Esophagus squamous epithelium (tissue), 5 donors: ENCODE measurements around the gene RHEX. TPM values are rescaled to one million over a fixed set of nuclear protein-coding genes. Genes with fewer than 3 reads are reported as not detected.
"Not testable (repeated sequence)": the region's sequence is repeated elsewhere in the genome, so short reads cannot be mapped to it uniquely, and the experiment has no call there.

ENCODE experiments used
- DNase-seq: peaks from one replicate; lab custom pipeline; 2025; lab: John Stamatoyannopoulos, UW
- H3K27ac ChIP-seq, 4 donors: fragments of 200-600 bp; sonication (generic); one replicate each; pipeline ENCODE4 v1.5.1; 2016 to 2019; ENCODE audit warnings: mild to moderate bottlenecking in 1 of 4
- H3K27me3 ChIP-seq, 4 donors: fragments of 200-600 bp; sonication (generic); 1 replicate in 3 of 4; 2 replicates in 1 of 4; pipeline versions ENCODE4 v1.5.1 to v1.6.0; 2017 to 2021; ENCODE audit warnings: antibody characterized with exemption in 1 of 4
- H3K36me3 ChIP-seq, 3 donors: fragments of 200-600 bp; sonication (generic); one replicate each; pipeline ENCODE4 v1.5.1; 2016 to 2019
- H3K4me1 ChIP-seq, 3 donors: fragments of 200-600 bp; sonication (generic); one replicate each; pipeline ENCODE4 v1.5.1; 2017 to 2019
- H3K4me3 ChIP-seq, 4 donors: fragments of 200-600 bp; sonication (generic); 1 replicate in 3 of 4; 2 replicates in 1 of 4; pipeline ENCODE4 v1.5.1; 2016 to 2019; ENCODE audit warnings: mild to moderate bottlenecking in 2 of 4, moderate library complexity in 1 of 4
- H3K9me3 ChIP-seq, 3 donors: fragments of 200-600 bp; sonication (generic); one replicate each; pipeline ENCODE4 v1.5.1; 2016 to 2019
- POLR2A ChIP-seq, 4 donors: fragments of 450-650 bp; IDR thresholded peaks; one replicate each; pipeline ENCODE4 v1.6.1; 2017; ENCODE audit warnings: antibody characterized with exemption in 4 of 4, mild to moderate bottlenecking in 4 of 4, moderate library complexity in 3 of 4
- WGBS, 2 donors: methylation state at CpG; one replicate each; pipeline ENCODE4 v1.1.5; 2018; 5-methylcytosine and 5-hydroxymethylcytosine counted together
- intact Hi-C: fragments of 100-400 bp; cut with DNase I; formaldehyde crosslinking; loops from one replicate; pipeline ENCODE4 v1.15.0; 2022
- total RNA-seq, 4 donors: library from RNA; depleted of rRNA; stranded (reverse); fragments of >200 nt; gene quantifications; one replicate each; pipeline ENCODE4 v1.1.0, GENCODE V29; 2016
- TF ChIP-seq, protein P1 (sequence below), 6 experiments: fragments of 450-650 bp in 4 of 6; fragments of 200-600 bp in 2 of 6; sonication (generic) in 2 of 6; IDR thresholded peaks; one replicate each; pipeline ENCODE4 v1.5.1; 2016 to 2019; ENCODE audit warnings: antibody characterized with exemption in 6 of 6, mild to moderate bottlenecking in 4 of 6, moderate library complexity in 4 of 6
- donor health status: DM: yes; HTN: yes; CAD: no.

RHEX gene
- total RNA-seq, 4 donors from 2014 or later: 0.72 to 21.9 (median 4.5) TPM; not detected in 1

DNA sequence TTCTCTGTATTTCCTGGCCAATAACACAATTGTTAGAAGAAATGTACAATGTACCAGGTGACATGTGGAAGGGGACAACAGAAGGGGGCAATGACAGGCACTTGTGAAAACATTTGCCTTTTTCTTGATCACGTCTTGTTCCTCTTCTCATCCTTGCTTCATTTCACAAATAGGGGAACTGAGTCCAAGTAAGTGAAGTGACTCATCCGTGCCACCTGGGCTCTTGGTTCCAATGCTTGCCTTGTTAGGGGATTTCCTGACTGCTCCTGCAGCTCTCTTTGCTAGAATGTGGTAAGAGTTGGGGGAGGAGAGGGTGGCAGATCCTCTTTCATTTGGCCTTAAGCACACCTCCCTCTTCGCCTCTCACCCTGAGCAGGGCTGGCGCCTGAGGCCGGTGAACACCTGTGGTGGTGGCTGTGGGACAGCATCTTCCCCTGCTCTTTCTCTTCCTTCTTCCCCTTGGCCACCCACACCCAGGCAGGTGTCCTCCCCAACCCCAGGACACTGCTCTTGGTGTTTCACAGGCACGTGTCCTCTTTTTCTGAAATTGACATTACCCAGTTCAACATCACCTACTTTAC is 2.2 kb upstream of the RHEX start:
- WGBS, 2 donors: 40 to 41% methylated on average over 6 of the region's 6 CpGs
- H3K4me1 ChIP-seq: peaks cover 0 to 14% (median 10%) of the 10 kb centered on the region in 3 donors
- H3K4me3 ChIP-seq: no peak overlapping the region
- peak; percentile 19 for DNase-seq
- no peaks in the 10 kb centered on the region for H3K9me3 ChIP-seq
- no peak overlapping the region for H3K27ac ChIP-seq
- intact Hi-C loops: no loop called here
- TF ChIP-seq POLR2A (IDR thresholded peaks at IDR 0.05): no peak
- TF ChIP-seq, protein P1, sequence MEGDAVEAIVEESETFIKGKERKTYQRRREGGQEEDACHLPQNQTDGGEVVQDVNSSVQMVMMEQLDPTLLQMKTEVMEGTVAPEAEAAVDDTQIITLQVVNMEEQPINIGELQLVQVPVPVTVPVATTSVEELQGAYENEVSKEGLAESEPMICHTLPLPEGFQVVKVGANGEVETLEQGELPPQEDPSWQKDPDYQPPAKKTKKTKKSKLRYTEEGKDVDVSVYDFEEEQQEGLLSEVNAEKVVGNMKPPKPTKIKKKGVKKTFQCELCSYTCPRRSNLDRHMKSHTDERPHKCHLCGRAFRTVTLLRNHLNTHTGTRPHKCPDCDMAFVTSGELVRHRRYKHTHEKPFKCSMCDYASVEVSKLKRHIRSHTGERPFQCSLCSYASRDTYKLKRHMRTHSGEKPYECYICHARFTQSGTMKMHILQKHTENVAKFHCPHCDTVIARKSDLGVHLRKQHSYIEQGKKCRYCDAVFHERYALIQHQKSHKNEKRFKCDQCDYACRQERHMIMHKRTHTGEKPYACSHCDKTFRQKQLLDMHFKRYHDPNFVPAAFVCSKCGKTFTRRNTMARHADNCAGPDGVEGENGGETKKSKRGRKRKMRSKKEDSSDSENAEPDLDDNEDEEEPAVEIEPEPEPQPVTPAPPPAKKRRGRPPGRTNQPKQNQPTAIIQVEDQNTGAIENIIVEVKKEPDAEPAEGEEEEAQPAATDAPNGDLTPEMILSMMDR (IDR thresholded peaks at IDR 0.05): no peak
- no peaks in the 10 kb centered on the region for H3K27me3 ChIP-seq
- H3K36me3 ChIP-seq: no peaks in the 10 kb centered on the region

DNA sequence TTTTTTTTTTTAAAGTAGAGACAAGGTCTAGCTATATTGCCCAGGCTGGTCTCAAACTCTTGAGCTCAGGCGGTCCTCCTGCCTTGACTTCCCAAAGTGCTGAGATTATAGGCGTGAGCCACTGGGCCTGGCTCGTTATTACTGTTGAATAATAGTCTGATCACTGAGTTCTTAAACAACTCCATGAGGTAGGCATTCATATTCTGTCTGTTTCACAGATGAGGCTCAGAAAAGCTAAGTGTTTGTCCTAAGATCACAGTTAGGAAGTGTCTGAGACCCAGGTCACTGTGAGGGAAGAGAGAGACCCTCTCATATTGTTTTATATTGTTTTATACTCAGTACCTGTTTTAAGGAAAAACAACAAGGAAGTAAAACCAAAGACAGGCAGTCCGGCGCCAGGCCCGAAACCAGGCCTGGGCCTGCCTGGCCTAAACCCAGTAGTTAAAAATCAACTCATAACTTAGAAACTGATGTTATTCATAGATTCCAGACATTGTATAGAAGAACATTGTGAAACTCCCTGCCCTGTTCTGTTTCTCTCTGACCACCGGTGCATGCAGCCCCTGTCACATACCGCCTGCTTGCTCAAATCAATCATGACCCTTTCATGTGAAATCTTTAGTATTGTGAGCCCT is 625 bp upstream of the RHEX start:
- H3K27me3 ChIP-seq, intact Hi-C loops, H3K4me3 ChIP-seq, H3K9me3 ChIP-seq, DNase-seq, H3K36me3 ChIP-seq: not testable (repeated sequence)
- Histone ChIP-seq H3K27ac (peak overlapping the region in 2 of 4 donors; percentile 10 to 16), H3K4me1 (peaks cover 0 to 14% (median 10%) of the 10 kb centered on the region in 3 donors)
- WGBS, 2 donors: 57 to 77% methylated on average over 5 to 6 of the region's 8 CpGs

DNA sequence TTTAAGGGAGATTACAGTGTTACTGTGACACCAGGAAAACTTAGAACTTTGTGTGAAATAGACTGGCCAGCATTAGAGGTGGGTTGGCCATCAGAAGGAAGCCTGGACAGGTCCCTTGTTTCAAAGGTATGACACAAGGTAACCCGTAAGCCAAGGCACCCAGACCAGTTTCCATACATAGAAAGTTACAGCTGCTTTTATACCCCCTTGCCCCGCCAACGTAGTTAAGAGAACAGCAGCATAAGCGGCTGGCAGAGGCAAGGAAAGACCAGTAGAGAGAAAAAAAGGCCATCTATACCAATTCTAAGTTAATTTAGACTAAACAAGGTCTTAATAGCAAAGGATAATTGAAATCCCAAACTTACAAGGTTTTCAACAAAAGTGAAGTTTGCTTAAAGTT is 643 bp downstream of the RHEX start:
- H3K36me3 ChIP-seq, H3K9me3 ChIP-seq, H3K27me3 ChIP-seq, intact Hi-C loops, DNase-seq: not testable (repeated sequence)
- H3K4me1 ChIP-seq: peaks cover 0 to 14% (median 10%) of the 10 kb centered on the region in 3 donors
- WGBS, 2 donors: 70 to 90% methylated on average over 4 of the region's 4 CpGs
- peak overlapping the region in 3 of 4 donors; percentile 2 to 45 (median 34) for H3K27ac ChIP-seq
- peak overlapping the region in 1 of 4 donors; percentile 45 for H3K4me3 ChIP-seq

DNA sequence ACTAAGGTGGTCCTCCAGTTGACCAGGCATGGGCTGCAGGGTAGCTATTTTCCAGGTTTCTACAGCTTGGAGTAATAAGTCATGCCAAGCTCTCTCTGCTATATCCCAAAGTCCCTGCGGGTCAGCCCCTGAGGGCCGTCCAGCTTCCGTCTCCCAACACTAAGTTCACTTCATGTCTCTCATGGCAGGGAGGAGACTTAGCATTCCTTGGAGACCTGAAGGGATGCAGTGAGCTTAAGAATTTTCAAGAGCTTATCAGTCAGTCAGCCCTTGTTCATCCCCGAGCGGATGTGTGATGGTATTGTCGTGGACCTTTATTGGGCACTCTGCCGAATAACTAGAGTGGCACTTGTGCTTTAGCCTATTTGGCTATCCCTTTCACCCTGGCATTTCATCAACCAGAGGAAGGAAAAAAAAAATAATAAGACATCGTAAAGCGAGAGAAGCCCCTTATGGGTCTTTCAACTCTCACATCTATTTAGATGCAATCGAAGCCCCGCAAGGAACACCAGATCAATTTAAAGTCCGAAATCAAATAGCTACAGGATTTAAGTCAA is 2.2 kb downstream of the RHEX start:
- H3K36me3 ChIP-seq, H3K9me3 ChIP-seq, H3K27me3 ChIP-seq, DNase-seq, H3K27ac ChIP-seq, H3K4me3 ChIP-seq, intact Hi-C loops: not testable (repeated sequence)
- 94% methylated on average over 12 of the region's 12 CpGs for WGBS, 2 donors
- H3K4me1 ChIP-seq: peaks cover 0 to 14% (median 10%) of the 10 kb centered on the region in 3 donors

DNA sequence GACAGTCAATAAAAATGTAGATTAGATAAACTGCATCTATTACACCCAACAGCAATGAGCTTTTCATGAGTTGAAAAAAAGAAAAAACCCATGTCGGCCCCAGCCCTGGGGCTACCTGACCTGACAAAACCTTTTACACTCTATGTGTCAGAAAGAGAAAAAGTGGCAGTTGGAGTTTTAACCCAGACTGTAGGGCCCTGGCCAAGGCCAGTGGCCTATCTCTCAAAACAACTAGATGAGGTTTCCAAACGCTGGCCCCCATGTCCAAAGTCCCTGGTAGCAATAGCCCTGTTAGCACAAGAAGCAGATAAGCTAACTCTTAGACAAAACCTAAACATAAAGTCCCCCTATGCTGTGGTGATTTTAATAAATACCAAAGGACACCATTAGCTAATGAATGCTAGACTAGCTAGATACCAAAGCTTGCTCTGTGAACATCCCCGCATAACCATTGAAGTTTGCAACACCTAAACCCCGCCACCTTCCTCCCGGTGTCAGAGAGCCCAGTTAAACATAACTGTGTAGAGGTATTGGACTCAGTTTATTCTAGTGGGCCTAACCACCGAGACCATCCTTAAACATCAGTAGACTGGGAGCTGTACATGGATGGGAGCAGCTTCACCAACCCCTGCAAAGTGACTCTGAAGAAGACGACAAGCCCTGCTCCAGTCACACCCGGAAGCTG is 2.8 kb downstream of the RHEX start:
- 84 to 93% methylated on average over 6 to 8 of the region's 8 CpGs for WGBS, 2 donors
- DNase-seq, intact Hi-C loops: not testable (repeated sequence)

DNA sequence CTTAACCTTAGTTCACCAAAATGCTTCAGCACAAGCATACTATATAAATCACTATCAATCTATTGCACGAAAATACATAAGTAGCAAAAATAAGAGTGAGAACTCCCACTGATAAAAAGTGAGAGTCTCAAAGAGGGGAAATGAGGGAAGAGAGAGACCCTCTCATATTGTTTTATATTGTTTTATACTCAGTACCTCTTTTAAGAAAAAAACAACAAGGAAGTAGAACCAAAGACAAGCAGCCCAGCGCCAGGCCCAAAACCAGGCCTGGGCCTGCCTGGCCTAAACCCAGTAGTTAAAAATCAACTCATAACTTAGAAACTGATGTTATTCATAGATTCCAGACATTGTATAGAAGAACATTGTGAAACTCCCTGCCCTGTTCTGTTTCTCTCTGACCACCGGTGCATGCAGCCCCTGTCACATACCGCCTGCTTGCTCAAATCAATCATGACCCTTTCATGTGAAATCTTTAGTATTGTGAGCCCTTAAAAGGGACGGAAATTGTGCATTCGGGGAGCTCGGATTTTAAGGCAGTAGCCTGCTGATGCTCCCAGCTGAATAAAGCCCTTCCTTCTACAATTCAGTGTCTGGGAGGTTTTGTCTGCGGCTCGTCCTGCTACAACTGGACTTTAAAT is 5.4 kb downstream of the RHEX start:
- H3K4me1 ChIP-seq, H3K36me3 ChIP-seq, H3K4me3 ChIP-seq, H3K9me3 ChIP-seq, DNase-seq, H3K27ac ChIP-seq, intact Hi-C loops, H3K27me3 ChIP-seq: not testable (repeated sequence)
- 81% methylated on average over 6 to 7 of the region's 9 CpGs for WGBS, 2 donors

More for the DNA sequence above, 2.8 kb downstream of the RHEX start:
- H3K4me1 ChIP-seq: peaks cover 0 to 11% (median 6%) of the 10 kb centered on the region in 3 donors
- H3K27me3 ChIP-seq, H3K9me3 ChIP-seq, H3K36me3 ChIP-seq, H3K4me3 ChIP-seq, H3K27ac ChIP-seq: not testable (repeated sequence)

DNA sequence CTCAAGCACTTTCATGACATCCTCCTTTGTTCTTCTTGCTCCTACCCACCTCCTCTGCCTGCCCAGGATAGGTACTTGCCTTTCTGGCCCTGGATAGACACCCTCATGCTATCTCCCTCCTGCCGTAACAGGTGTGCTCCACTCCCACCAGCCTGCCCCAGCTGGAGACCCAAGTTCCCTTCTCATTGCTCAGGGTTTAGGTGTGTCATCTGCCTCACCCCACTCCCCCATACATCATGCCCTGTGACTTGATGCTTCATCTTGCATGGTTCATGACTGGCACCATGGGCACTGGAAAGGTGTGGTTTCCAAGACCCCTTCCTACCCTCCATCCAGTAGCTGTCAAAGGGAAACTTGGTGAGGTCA is 5.9 kb downstream of the RHEX start:
- no peak for DNase-seq
- no peaks in the 10 kb centered on the region for H3K27me3 ChIP-seq
- 100% methylated on average over 1 of the region's 1 CpG for WGBS, 2 donors
- H3K9me3 ChIP-seq: no peaks in the 10 kb centered on the region
- no peak overlapping the region for H3K27ac ChIP-seq
- intact Hi-C loops: no loop called here
- H3K4me1 ChIP-seq: no peaks in the 10 kb centered on the region
- no peak overlapping the region for H3K4me3 ChIP-seq
- TF ChIP-seq POLR2A (IDR thresholded peaks at IDR 0.05): no peak
- TF ChIP-seq, protein P1 (IDR thresholded peaks at IDR 0.05): no peak
- no peaks in the 10 kb centered on the region for H3K36me3 ChIP-seq
